GM18526 (cell line): ENCODE measurements around the gene PROSER2.

Experiments
- POLR2A ChIP-seq: IDR thresholded peaks from 3 replicates; pipeline ENCODE4 v1.6.1; 2011; ENCODE audit not compliant: insufficient read length; ENCODE audit errors: extremely low read depth

The PROSER2 gene

GRCh38 chr10:11823122-11823988 lies at the start of gene PROSER2:
Gene PROSER2, plus strand, starts transcription at chr10:11823356. Its CDS starts 28,722 bp downstream, at chr10:11852078.
- TF ChIP-seq POLR2A, result no peak

- TF ChIP-seq POLR2A, result no peak
Observed at GRCh38 chr10:11773761-11774441, 49.3 kb upstream of the PROSER2 start.

GRCh38 chr10:11775412-11775811 lies 47.7 kb upstream of the PROSER2 start:
- TF ChIP-seq POLR2A, result no peak

GRCh38 chr10:11776080-11776479 lies 47.1 kb upstream of the PROSER2 start:
- no peak for TF ChIP-seq POLR2A

- no peak for TF ChIP-seq POLR2A
Observed at GRCh38 chr10:11781114-11781513, 42.0 kb upstream of the PROSER2 start.

GRCh38 chr10:11782793-11783557 lies 40.2 kb upstream of the PROSER2 start:
- TF ChIP-seq POLR2A, result no peak

- TF ChIP-seq POLR2A, result no peak
Observed at GRCh38 chr10:11783558-11783865, 39.6 kb upstream of the PROSER2 start.

GRCh38 chr10:11787374-11787773 lies 35.8 kb upstream of the PROSER2 start:
- TF ChIP-seq POLR2A, result no peak

- no peak for TF ChIP-seq POLR2A
Observed at GRCh38 chr10:11787846-11788245, 35.3 kb upstream of the PROSER2 start.

- no peak for TF ChIP-seq POLR2A
Observed at GRCh38 chr10:11789306-11789705, 33.9 kb upstream of the PROSER2 start.

GRCh38 chr10:11789956-11790355 lies 33.2 kb upstream of the PROSER2 start:
- TF ChIP-seq POLR2A, result no peak

GRCh38 chr10:11793762-11794479 lies 29.2 kb upstream of the PROSER2 start:
- no peak for TF ChIP-seq POLR2A

GRCh38 chr10:11794566-11794965 lies 28.6 kb upstream of the PROSER2 start:
- no peak for TF ChIP-seq POLR2A

- TF ChIP-seq POLR2A, result no peak
Observed at GRCh38 chr10:11795101-11795920, 27.8 kb upstream of the PROSER2 start.

- no peak for TF ChIP-seq POLR2A
Observed at GRCh38 chr10:11796474-11796873, 26.7 kb upstream of the PROSER2 start.

GRCh38 chr10:11797281-11797680 lies 25.9 kb upstream of the PROSER2 start:
- TF ChIP-seq POLR2A, result no peak
